ENCODE measurements around the gene EHBP1L1. TPM values are rescaled to one million over a fixed set of nuclear protein-coding genes. Genes with fewer than 3 reads are reported as not detected.
"Not testable (repeated sequence)": the region's sequence is repeated elsewhere in the genome, so short reads cannot be mapped to it uniquely, and the experiment has no call there.

The EHBP1L1 gene
- total RNA-seq, 1 donor from 2014 or later = 167 TPM

- Mint-ChIP-seq H3K4me1 (peaks cover 44% of the 10 kb centered on the region), H3K9me3 (no peaks in the 10 kb centered on the region)
- intact Hi-C loops (cut with micrococcal nuclease) = no loop called here
These were observed 15.1 kb upstream of the EHBP1L1 start for GRCh38 chr11:65560555-65561418.

GRCh38 chr11:65562020-65562419 is 13.8 kb upstream of the EHBP1L1 start:
- peaks cover 2% of the 10 kb centered on the region for H3K36me3 Mint-ChIP-seq (ENCODE audit: low read depth)
- H3K9me3 Mint-ChIP-seq = no peaks in the 10 kb centered on the region
- no peak overlapping the region for H3K4me3 Mint-ChIP-seq
- no peak overlapping the region for H3K27ac Mint-ChIP-seq
- intact Hi-C loops (cut with micrococcal nuclease) = no loop called here
- H3K27me3 Mint-ChIP-seq = no peaks in the 10 kb centered on the region
- peaks cover 44% of the 10 kb centered on the region for H3K4me1 Mint-ChIP-seq
- DNase-seq = no peak

More at GRCh38 chr11:65560555-65561418, 15.1 kb upstream of the EHBP1L1 start:
- Mint-ChIP-seq H3K4me3 (no peak overlapping the region), H3K27me3 (no peaks in the 10 kb centered on the region), H3K27ac (peak overlapping the region; percentile 27), H3K36me3 (ENCODE audit: low read depth) (peaks cover 2% of the 10 kb centered on the region)
- no peak for DNase-seq

GRCh38 chr11:65562788-65563187 is 13.1 kb upstream of the EHBP1L1 start:
- no peak overlapping the region for H3K27ac Mint-ChIP-seq

GRCh38 chr11:65563601-65564000 is 12.3 kb upstream of the EHBP1L1 start:
- no peak overlapping the region for H3K4me3 Mint-ChIP-seq
- intact Hi-C loops (cut with micrococcal nuclease) = no loop called here
- H3K27ac Mint-ChIP-seq = no peak overlapping the region
- no peaks in the 10 kb centered on the region for H3K27me3 Mint-ChIP-seq
- DNase-seq = no peak
- no peaks in the 10 kb centered on the region for H3K9me3 Mint-ChIP-seq
- peaks cover 6% of the 10 kb centered on the region for H3K36me3 Mint-ChIP-seq (ENCODE audit: low read depth)
- peaks cover 45% of the 10 kb centered on the region for H3K4me1 Mint-ChIP-seq

More at GRCh38 chr11:65562788-65563187, 13.1 kb upstream of the EHBP1L1 start:
- Mint-ChIP-seq H3K9me3 (no peaks in the 10 kb centered on the region), H3K36me3 (ENCODE audit: low read depth) (peaks cover 2% of the 10 kb centered on the region), H3K4me3 (no peak overlapping the region), H3K4me1 (peaks cover 40% of the 10 kb centered on the region), H3K27me3 (no peaks in the 10 kb centered on the region)
- DNase-seq = no peak
- intact Hi-C loops (cut with micrococcal nuclease) = no loop called here

DNA sequence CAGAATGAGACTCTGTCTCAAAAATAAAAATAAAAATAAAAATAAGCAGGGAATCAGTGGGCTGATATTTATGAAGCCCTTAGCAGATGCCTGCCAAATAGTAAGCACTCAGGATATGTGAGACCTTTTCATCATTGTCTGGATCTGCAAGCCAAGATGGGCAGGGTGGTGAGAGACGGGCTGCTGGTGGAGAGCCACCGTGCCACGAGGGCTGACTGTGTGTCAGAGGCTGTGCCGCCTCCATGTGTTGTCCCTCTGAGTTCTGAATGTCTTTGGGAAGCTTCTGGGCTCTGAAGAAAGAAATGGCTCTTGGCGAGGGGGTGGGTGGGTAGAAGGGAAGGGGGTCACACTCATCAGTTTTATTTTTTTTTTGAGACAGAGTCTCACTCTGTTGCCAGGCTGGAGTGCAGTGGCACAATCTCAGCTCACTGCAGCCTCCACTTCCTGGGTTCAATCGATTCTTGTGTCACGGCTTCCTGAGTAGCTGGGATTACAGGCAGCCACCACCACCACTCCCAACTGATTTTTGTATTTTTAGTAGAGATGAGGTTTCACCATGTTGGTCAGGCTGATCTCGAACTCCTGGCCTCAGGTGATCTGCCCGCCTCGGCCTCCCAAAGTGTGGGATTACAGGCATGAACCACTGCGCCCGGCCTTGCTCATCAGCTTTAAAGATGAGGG is 10.8 kb upstream of the EHBP1L1 start:
- H3K4me3 Mint-ChIP-seq = peak overlapping the region; percentile 75
- peak; percentile 72 for DNase-seq
- H3K4me1 Mint-ChIP-seq = peaks cover 44% of the 10 kb centered on the region
- peak overlapping the region; percentile 91 for H3K27ac Mint-ChIP-seq
- H3K36me3 Mint-ChIP-seq (ENCODE audit: low read depth) = peaks cover 15% of the 10 kb centered on the region
- H3K9me3 Mint-ChIP-seq; intact Hi-C loops (cut with micrococcal nuclease); H3K27me3 Mint-ChIP-seq: not testable (repeated sequence)

DNA sequence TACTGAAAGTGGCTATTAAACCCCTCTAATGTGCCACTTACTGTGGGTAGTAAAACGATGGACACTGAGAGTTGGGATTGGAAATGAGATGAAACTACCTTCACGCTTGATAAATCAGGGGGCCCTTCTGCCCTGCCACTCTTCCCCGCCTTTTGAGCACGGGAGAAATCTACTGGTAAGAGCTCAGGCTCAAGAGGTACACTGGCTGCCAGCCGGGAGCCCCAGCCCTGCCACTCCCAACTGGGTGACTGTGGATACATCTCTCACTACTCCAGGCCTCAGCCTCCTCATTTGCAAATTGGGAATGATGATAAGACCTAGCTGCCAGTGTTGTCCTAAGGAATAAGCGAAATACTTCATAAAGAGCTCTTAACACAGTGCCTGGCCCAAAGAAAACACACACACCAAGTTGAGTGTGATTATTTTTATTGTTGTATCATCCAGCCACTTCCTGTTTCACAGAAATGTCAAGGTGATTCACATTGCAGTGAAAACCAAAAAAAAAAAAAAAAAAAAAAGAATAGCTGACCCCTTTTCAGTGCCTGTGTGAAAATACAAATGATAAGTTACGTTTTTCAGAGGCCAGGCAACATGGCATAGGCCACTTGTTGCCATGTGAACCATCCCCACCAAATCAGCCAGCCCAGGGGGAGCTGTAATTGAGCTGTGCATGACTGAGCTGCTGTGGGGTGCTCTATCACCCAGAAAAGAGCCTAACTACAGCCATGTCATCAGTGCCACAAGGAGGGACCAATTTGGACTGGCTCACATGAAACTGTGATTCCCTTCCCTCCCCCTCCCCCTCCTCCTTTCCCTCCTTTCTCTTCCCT is 10.0 kb upstream of the EHBP1L1 start:
- intact Hi-C loops (cut with micrococcal nuclease) = no loop called here
- H3K36me3 Mint-ChIP-seq (ENCODE audit: low read depth) = peaks cover 18% of the 10 kb centered on the region
- peaks cover 39% of the 10 kb centered on the region for H3K4me1 Mint-ChIP-seq
- no peaks in the 10 kb centered on the region for H3K9me3 Mint-ChIP-seq
- peak overlapping the region; percentile 75 for H3K4me3 Mint-ChIP-seq
- peak overlapping the region; percentile 91 for H3K27ac Mint-ChIP-seq
- no peaks in the 10 kb centered on the region for H3K27me3 Mint-ChIP-seq
- DNase-seq = peak; percentile 81

- Mint-ChIP-seq H3K27ac (peak overlapping the region; percentile 99), H3K27me3 (no peaks in the 10 kb centered on the region), H3K36me3 (ENCODE audit: low read depth) (peaks cover 39% of the 10 kb centered on the region), H3K4me1 (peaks cover 55% of the 10 kb centered on the region), H3K4me3 (peak overlapping the region; percentile 97), H3K9me3 (no peaks in the 10 kb centered on the region)
- no peak for DNase-seq
- intact Hi-C loops (cut with micrococcal nuclease) = loop anchor here (1.0 to 2.0 kb wide), 2 partner anchors 10 to 17 kb away; no protein-coding TSS in a partner anchor
These were observed 6.5 kb upstream of the EHBP1L1 start for GRCh38 chr11:65569164-65569972.

DNA sequence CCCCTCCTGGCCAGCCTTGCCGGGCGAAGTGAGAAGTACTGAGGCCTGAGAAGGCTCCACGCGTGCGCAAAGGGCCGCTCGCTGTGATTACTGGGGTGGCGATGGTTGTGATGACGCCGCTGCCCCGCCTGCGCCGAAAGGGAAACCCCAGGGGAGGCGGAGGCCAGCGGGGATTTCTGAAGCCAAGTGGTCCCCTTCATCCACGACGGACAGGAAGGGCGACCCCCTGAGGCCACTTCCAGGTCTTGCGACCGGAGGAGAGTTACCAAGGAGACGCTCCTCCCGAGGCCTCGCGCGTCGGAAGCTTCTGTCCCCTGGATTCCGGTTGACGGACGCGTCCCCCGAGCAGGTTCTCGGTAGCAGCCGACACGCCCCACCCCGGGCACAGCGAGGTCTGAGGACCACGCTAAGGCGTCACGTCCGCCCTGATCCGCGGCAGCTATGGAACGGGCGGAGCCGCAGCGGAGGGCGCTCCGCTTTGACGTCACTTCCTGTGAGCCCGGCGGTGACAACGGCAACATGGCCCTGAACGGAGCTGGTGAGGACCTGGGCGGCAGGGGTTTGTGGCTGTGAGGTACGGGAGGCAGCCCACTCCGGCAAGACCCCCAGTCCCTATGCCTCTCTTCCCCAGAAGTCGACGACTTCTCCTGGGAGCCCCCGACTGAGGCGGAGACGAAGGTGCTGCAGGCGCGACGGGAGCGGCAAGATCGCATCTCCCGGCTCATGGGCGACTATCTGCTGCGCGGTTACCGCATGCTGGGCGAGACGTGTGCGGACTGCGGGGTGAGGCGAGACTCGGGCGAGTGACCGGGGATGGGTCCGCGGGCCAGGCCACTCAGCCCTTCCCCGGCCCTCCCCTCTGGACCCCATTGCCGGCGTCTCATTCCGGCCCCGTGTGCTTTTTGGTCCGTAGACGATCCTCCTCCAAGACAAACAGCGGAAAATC is 5.6 kb upstream of the EHBP1L1 start, which contains the start of gene ZNRD2:
TSS of gene ZNRD2 (plus strand) at position 505 of the 946 bp plus-strand sequence. CDS start at position 520, 15 bp downstream.
- Mint-ChIP-seq H3K27me3 (no peaks in the 10 kb centered on the region), H3K27ac (peak within 1 kb of the TSS; percentile 99), H3K4me3 (peak within 1 kb of the TSS; percentile 97), H3K4me1 (peaks cover 57% of the 10 kb centered on the region), H3K9me3 (no peaks in the 10 kb centered on the region), H3K36me3 (ENCODE audit: low read depth) (peaks cover 39% of the 10 kb centered on the region)
- peak; percentile 100 for DNase-seq
- intact Hi-C loops (cut with micrococcal nuclease) = loop anchor here (1.0 to 5.0 kb wide), 8 partner anchors 11 to 543 kb away; partner anchors contain the start of genes MALAT1, PCNX3 and SNX15

DNA sequence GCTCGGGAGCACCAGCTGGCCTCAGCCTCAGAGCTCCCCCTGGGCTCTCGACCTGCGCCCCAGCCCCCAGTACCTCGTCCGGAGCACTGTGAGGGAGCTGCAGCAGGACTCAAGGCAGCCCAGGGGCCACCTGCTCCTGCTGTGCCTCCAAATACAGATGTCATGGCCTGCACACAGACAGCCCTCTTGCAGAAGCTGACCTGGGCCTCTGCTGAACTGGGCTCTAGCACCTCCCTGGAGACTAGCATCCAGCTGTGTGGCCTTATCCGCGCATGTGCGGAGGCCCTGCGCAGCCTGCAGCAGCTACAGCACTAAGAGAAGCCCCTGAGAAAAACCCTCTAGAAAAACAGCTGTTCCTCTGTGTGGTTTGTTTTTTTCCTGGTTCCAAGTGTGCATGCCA is 4.4 kb upstream of the EHBP1L1 start:
- Mint-ChIP-seq H3K27me3 (no peaks in the 10 kb centered on the region), H3K4me1 (peaks cover 51% of the 10 kb centered on the region), H3K4me3 (peak overlapping the region; percentile 97), H3K27ac (peak overlapping the region; percentile 86), H3K36me3 (ENCODE audit: low read depth) (peaks cover 42% of the 10 kb centered on the region), H3K9me3 (no peaks in the 10 kb centered on the region)
- no peak for DNase-seq
- intact Hi-C loops (cut with micrococcal nuclease) = loop anchor here (2.0 to 5.0 kb wide), 2 partner anchors 81 to 545 kb away; partner anchors contain the start of gene SNX15

GRCh38 chr11:65571940-65572339 is 3.9 kb upstream of the EHBP1L1 start:
- Mint-ChIP-seq H3K9me3 (no peaks in the 10 kb centered on the region), H3K36me3 (ENCODE audit: low read depth) (peaks cover 47% of the 10 kb centered on the region), H3K27ac (peak overlapping the region; percentile 86), H3K27me3 (no peaks in the 10 kb centered on the region), H3K4me1 (peaks cover 51% of the 10 kb centered on the region), H3K4me3 (peak overlapping the region; percentile 97)
- intact Hi-C loops (cut with micrococcal nuclease) = loop anchor here (2.0 to 5.0 kb wide), 2 partner anchors 80 to 545 kb away; partner anchors contain the start of gene SNX15
- peak; percentile 81 for DNase-seq

GRCh38 chr11:65572356-65573051 is 3.3 kb upstream of the EHBP1L1 start, which contains the start of gene FAM89B:
FAM89B (plus strand) TSS chr11:65572538; CDS start chr11:65572670, 132 bp downstream.
- Mint-ChIP-seq H3K27me3 (no peaks in the 10 kb centered on the region), H3K9me3 (no peaks in the 10 kb centered on the region), H3K4me1 (peaks cover 50% of the 10 kb centered on the region), H3K36me3 (ENCODE audit: low read depth) (peaks cover 47% of the 10 kb centered on the region), H3K4me3 (peak within 1 kb of the TSS; percentile 97), H3K27ac (peak within 1 kb of the TSS; percentile 86)
- intact Hi-C loops (cut with micrococcal nuclease) = loop anchor here (5.0 kb wide), 1 partner anchor 80 kb away; no protein-coding TSS in a partner anchor
- DNase-seq = peak; percentile 98
